ENCODE results near the gene FAP.

The FAP gene

GRCh38 chr2:162184821-162185450 is 58.3 kb downstream of the FAP start:
- no peak for TF ChIP-seq CTCF (conservative IDR thresholded peaks at IDR 0.05; ENCODE audit: control insufficient read depth, insufficient read depth, low read depth, low read length)
- H3K4me3 ChIP-seq (ENCODE audit: control insufficient read depth, low read depth, low read length), result no peak overlapping the region
- DNase-seq (ENCODE audit: low read depth), result no peak

- no peak for TF ChIP-seq CTCF (conservative IDR thresholded peaks at IDR 0.05; ENCODE audit: control insufficient read depth, insufficient read depth, low read depth, low read length)
- DNase-seq (ENCODE audit: low read depth), result no peak
- no peak overlapping the region for H3K4me3 ChIP-seq (ENCODE audit: control insufficient read depth, low read depth, low read length)
Measured at GRCh38 chr2:162184359-162184758, 58.9 kb downstream of the FAP start.

- no peak for TF ChIP-seq CTCF (conservative IDR thresholded peaks at IDR 0.05; ENCODE audit: control insufficient read depth, insufficient read depth, low read depth, low read length)
- DNase-seq (ENCODE audit: low read depth), result no peak
- H3K4me3 ChIP-seq (ENCODE audit: control insufficient read depth, low read depth, low read length), result no peak overlapping the region
Measured at GRCh38 chr2:162182395-162182794, 60.9 kb downstream of the FAP start.

GRCh38 chr2:162177301-162177700 is 65.9 kb downstream of the FAP start:
- H3K4me3 ChIP-seq (ENCODE audit: control insufficient read depth, low read depth, low read length), result no peak overlapping the region
- no peak for DNase-seq (ENCODE audit: low read depth)
- no peak for TF ChIP-seq CTCF (conservative IDR thresholded peaks at IDR 0.05; ENCODE audit: control insufficient read depth, insufficient read depth, low read depth, low read length)

- no peak for DNase-seq (ENCODE audit: low read depth)
- no peak for TF ChIP-seq CTCF (conservative IDR thresholded peaks at IDR 0.05; ENCODE audit: control insufficient read depth, insufficient read depth, low read depth, low read length)
- H3K4me3 ChIP-seq (ENCODE audit: control insufficient read depth, low read depth, low read length), result no peak overlapping the region
Measured at GRCh38 chr2:162175714-162176113, 67.5 kb downstream of the FAP start.

GRCh38 chr2:162174746-162175145 is 68.5 kb downstream of the FAP start:
- DNase-seq (ENCODE audit: low read depth), result peak; percentile 54
- no peak for TF ChIP-seq CTCF (conservative IDR thresholded peaks at IDR 0.05; ENCODE audit: control insufficient read depth, insufficient read depth, low read depth, low read length)
- H3K4me3 ChIP-seq (ENCODE audit: control insufficient read depth, low read depth, low read length), result no peak overlapping the region
